Neural cell (in vitro differentiated cells): ENCODE measurements around the gene ITGA3. TPM values are rescaled to one million over a fixed set of nuclear protein-coding genes. Genes with fewer than 3 reads are reported as not detected.

Experiments
- H2AFZ ChIP-seq: fragments of 200-600, 300-800 bp; sonication (generic), shearing (Covaris generic); 2 replicates; pipeline ENCODE4 v1.6.0; 2014; ENCODE audit warnings: low read depth, mild to moderate bottlenecking, antibody characterized with exemption, low read length, moderate library complexity
- H3F3A ChIP-seq: fragments of 200-600 bp; shearing (Covaris generic); 2 replicates; pipeline ENCODE4 v1.6.1; 2016; ENCODE audit warnings: mild to moderate bottlenecking, moderate library complexity, mixed read lengths, antibody characterized with exemption, low read length; ENCODE audit not compliant: insufficient read depth, poor library complexity, severe bottlenecking
- H3K27ac ChIP-seq: fragments of 200-600, 300-800 bp; sonication (generic), shearing (Covaris generic); 2 replicates; pipeline ENCODE4 v1.5.1; 2014; ENCODE audit warnings: mild to moderate bottlenecking, low read length, moderate library complexity
- H3K27me3 ChIP-seq: fragments of 300-800, 200-600 bp; sonication (generic), shearing (Covaris generic); 2 replicates; pipeline ENCODE4 v1.6.0; 2014; ENCODE audit warnings: mild to moderate bottlenecking, low read depth, low read length, moderate library complexity; ENCODE audit not compliant: insufficient read depth
- H3K36me3 ChIP-seq: fragments of 300-800, 200-600 bp; sonication (generic), shearing (Covaris generic); 2 replicates; pipeline ENCODE4 v1.5.1; 2014; ENCODE audit warnings: mild to moderate bottlenecking, antibody characterized with exemption, low read length, moderate library complexity; ENCODE audit not compliant: insufficient read depth
- H3K4me2 ChIP-seq: fragments of 300-800, 200-600 bp; sonication (generic), shearing (Covaris generic); 2 replicates; pipeline ENCODE4 v1.6.0; 2014; ENCODE audit warnings: mild to moderate bottlenecking, low read length
- H3K4me3 ChIP-seq: fragments of 300-800, 200-600 bp; sonication (generic), shearing (Covaris generic); 2 replicates; pipeline ENCODE4 v1.5.1; 2014; ENCODE audit warnings: mild to moderate bottlenecking, low read length, moderate library complexity
- H3K79me2 ChIP-seq: fragments of 200-600 bp; shearing (Covaris generic); replicated peaks from 2 replicates; pipeline ENCODE4 v1.6.0; 2014; ENCODE audit warnings: mild to moderate bottlenecking, low read length, moderate library complexity; ENCODE audit not compliant: insufficient read depth
- H3K9ac ChIP-seq: fragments of 300-800, 200-600 bp; sonication (generic), shearing (Covaris generic); 2 replicates; pipeline ENCODE4 v1.6.1; 2016; ENCODE audit warnings: mild to moderate bottlenecking, low read length, mixed read lengths
- H3K9me2 ChIP-seq: fragments of 200-600 bp; shearing (Covaris generic); 2 replicates; pipeline ENCODE4 v1.6.1; 2016; ENCODE audit warnings: mild to moderate bottlenecking, low read length, mixed read lengths; ENCODE audit not compliant: insufficient read depth
- H3K9me3 ChIP-seq: fragments of 200-600, 300-800 bp; sonication (generic), shearing (Covaris generic); 2 replicates; pipeline ENCODE4 v1.6.1; 2016; ENCODE audit warnings: mild to moderate bottlenecking, mixed run types, low read length, moderate library complexity, mixed read lengths
- H4K20me1 ChIP-seq: fragments of 200-600 bp; shearing (Covaris generic); 2 replicates; pipeline ENCODE4 v1.6.1; 2016; ENCODE audit warnings: mild to moderate bottlenecking, mixed run types; ENCODE audit not compliant: insufficient read depth
- EP300 ChIP-seq: fragments of 450-650 bp; conservative IDR thresholded peaks from 2 replicates; pipeline ENCODE4 v1.6.1; 2014; ENCODE audit warnings: antibody characterized with exemption, mild to moderate bottlenecking, moderate library complexity; ENCODE audit not compliant: poor library complexity, severe bottlenecking
- EZH2 ChIP-seq: fragments of 200-600, 300-800 bp; shearing (Covaris generic), sonication (generic); IDR thresholded peaks from 2 replicates; pipeline ENCODE4 v1.6.1; 2014; ENCODE audit warnings: antibody characterized with exemption, low read length, borderline replicate concordance, mild to moderate bottlenecking; ENCODE audit not compliant: insufficient read depth, poor library complexity, severe bottlenecking
- MXI1 ChIP-seq: fragments of 450-650 bp; conservative IDR thresholded peaks from 2 replicates; pipeline ENCODE4 v1.6.1; 2014; ENCODE audit warnings: antibody characterized with exemption, mild to moderate bottlenecking; ENCODE audit not compliant: poor library complexity, severe bottlenecking
- POLR2AphosphoS5 ChIP-seq: IDR thresholded peaks from 2 replicates; pipeline ENCODE4 v1.6.1; 2012
- RAD21 ChIP-seq: fragments of 450-650 bp; conservative IDR thresholded peaks from 2 replicates; pipeline ENCODE4 v1.6.1; 2014; ENCODE audit warnings: antibody characterized with exemption, mild to moderate bottlenecking, moderate library complexity
- SMC3 ChIP-seq: fragments of 450-650 bp; conservative IDR thresholded peaks from 2 replicates; pipeline ENCODE4 v1.6.1; 2014; ENCODE audit warnings: antibody characterized with exemption, mild to moderate bottlenecking, moderate library complexity; ENCODE audit not compliant: poor library complexity
- TAF1 ChIP-seq: IDR thresholded peaks from 2 replicates; pipeline ENCODE4 v1.6.1; 2012; ENCODE audit warnings: low read depth
- polyA plus RNA-seq: library from polyadenylated mRNA; depleted of rRNA; stranded (reverse); fragments of >200 nt; gene quantifications from 2 replicates; pipeline ENCODE4 v1.2.3, GENCODE V29; 2014
- TF ChIP-seq, protein P1 (sequence below): fragments of 450-650 bp; IDR thresholded peaks from 2 replicates; pipeline ENCODE4 v1.5.1; 2014; ENCODE audit warnings: antibody characterized with exemption, mild to moderate bottlenecking, moderate library complexity; ENCODE audit not compliant: poor library complexity, severe bottlenecking
- TF ChIP-seq, protein P2 (sequence below): IDR thresholded peaks from 2 replicates; pipeline ENCODE4 v1.6.1; 2012; ENCODE audit warnings: borderline replicate concordance

ITGA3 gene
- polyA plus RNA-seq, 1 donor from 2014 or later: 33.0 TPM

DNA sequence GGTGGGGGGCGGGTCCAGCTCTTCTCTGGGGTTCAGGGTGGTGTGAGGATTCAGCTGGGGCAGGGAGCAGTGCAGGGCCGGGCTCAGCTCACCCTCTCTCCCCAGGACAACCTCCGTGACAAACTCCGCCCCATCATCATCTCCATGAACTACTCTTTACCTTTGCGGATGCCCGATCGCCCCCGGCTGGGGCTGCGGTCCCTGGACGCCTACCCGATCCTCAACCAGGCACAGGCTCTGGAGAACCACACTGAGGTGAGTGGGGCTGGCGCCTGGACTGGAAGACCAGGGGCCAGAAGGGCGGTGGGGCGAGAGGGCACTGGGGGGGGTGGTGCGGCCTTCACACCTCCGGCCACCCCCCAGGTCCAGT lies 20.3 kb downstream of the ITGA3 start:
- no peak overlapping the region for H3K9ac ChIP-seq
- H3K4me3 ChIP-seq: no peak overlapping the region
- no peak overlapping the region for H3K27ac ChIP-seq
- H3K27me3 ChIP-seq: no peaks in the 10 kb centered on the region
- no peaks in the 10 kb centered on the region for H3F3A ChIP-seq
- H3K9me3 ChIP-seq: no peaks in the 10 kb centered on the region
- no peak for TF ChIP-seq MXI1
- no peak for TF ChIP-seq POLR2AphosphoS5
- TF ChIP-seq TAF1: no peak
- TF ChIP-seq SMC3: no peak
- no peak for TF ChIP-seq RAD21
- TF ChIP-seq, protein P1, sequence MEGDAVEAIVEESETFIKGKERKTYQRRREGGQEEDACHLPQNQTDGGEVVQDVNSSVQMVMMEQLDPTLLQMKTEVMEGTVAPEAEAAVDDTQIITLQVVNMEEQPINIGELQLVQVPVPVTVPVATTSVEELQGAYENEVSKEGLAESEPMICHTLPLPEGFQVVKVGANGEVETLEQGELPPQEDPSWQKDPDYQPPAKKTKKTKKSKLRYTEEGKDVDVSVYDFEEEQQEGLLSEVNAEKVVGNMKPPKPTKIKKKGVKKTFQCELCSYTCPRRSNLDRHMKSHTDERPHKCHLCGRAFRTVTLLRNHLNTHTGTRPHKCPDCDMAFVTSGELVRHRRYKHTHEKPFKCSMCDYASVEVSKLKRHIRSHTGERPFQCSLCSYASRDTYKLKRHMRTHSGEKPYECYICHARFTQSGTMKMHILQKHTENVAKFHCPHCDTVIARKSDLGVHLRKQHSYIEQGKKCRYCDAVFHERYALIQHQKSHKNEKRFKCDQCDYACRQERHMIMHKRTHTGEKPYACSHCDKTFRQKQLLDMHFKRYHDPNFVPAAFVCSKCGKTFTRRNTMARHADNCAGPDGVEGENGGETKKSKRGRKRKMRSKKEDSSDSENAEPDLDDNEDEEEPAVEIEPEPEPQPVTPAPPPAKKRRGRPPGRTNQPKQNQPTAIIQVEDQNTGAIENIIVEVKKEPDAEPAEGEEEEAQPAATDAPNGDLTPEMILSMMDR: no peak
- TF ChIP-seq EP300: no peak
- no peak for TF ChIP-seq EZH2
- TF ChIP-seq, protein P2, sequence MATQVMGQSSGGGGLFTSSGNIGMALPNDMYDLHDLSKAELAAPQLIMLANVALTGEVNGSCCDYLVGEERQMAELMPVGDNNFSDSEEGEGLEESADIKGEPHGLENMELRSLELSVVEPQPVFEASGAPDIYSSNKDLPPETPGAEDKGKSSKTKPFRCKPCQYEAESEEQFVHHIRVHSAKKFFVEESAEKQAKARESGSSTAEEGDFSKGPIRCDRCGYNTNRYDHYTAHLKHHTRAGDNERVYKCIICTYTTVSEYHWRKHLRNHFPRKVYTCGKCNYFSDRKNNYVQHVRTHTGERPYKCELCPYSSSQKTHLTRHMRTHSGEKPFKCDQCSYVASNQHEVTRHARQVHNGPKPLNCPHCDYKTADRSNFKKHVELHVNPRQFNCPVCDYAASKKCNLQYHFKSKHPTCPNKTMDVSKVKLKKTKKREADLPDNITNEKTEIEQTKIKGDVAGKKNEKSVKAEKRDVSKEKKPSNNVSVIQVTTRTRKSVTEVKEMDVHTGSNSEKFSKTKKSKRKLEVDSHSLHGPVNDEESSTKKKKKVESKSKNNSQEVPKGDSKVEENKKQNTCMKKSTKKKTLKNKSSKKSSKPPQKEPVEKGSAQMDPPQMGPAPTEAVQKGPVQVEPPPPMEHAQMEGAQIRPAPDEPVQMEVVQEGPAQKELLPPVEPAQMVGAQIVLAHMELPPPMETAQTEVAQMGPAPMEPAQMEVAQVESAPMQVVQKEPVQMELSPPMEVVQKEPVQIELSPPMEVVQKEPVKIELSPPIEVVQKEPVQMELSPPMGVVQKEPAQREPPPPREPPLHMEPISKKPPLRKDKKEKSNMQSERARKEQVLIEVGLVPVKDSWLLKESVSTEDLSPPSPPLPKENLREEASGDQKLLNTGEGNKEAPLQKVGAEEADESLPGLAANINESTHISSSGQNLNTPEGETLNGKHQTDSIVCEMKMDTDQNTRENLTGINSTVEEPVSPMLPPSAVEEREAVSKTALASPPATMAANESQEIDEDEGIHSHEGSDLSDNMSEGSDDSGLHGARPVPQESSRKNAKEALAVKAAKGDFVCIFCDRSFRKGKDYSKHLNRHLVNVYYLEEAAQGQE: no peak
- no peaks in the 10 kb centered on the region for H3K9me2 ChIP-seq
- no peak overlapping the region for H2AFZ ChIP-seq
- H3K36me3 ChIP-seq: no peaks in the 10 kb centered on the region
- no peak overlapping the region for H3K4me2 ChIP-seq
- H3K79me2 ChIP-seq: no peaks in the 10 kb centered on the region
- H4K20me1 ChIP-seq: no peaks in the 10 kb centered on the region

DNA sequence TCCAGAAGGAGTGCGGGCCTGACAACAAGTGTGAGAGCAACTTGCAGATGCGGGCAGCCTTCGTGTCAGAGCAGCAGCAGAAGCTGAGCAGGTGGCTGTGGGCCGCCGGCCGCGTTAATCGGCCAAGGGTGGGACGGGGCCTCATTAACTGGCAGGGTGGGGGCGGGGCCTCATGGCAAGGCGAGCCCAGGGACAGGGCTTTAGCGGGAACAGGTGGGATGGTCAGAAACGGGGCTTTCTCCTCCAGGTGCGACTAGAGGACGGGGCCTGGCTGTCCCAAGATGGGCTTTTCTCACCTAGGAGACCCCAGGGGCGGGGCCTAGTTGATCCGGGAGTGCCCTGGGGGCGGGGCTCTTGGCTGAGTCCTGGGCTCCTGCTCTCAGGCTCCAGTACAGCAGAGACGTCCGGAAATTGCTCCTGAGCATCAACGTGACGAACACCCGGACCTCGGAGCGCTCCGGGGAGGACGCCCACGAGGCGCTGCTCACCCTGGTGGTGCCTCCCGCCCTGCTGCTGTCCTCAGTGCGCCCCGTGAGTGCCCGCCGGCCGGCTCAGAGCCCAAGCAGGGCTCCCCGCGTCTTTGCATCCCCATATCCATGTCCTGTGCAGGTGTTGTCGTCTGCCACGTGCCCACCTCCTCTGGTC lies 20.8 kb downstream of the ITGA3 start:
- H3K27ac ChIP-seq: no peak overlapping the region
- H3K4me2 ChIP-seq: no peak overlapping the region
- no peak overlapping the region for H2AFZ ChIP-seq
- no peaks in the 10 kb centered on the region for H3K36me3 ChIP-seq
- H3K9ac ChIP-seq: no peak overlapping the region
- H3K9me2 ChIP-seq: no peaks in the 10 kb centered on the region
- no peaks in the 10 kb centered on the region for H4K20me1 ChIP-seq
- H3K9me3 ChIP-seq: no peaks in the 10 kb centered on the region
- H3K4me3 ChIP-seq: no peak overlapping the region
- TF ChIP-seq, protein P1: no peak
- TF ChIP-seq MXI1 (no peak), SMC3 (no peak), POLR2AphosphoS5 (no peak), TAF1 (no peak), RAD21 (no peak), EZH2 (no peak), EP300 (no peak)
- TF ChIP-seq, protein P2: no peak
- H3K79me2 ChIP-seq: no peaks in the 10 kb centered on the region
- H3F3A ChIP-seq: no peaks in the 10 kb centered on the region
- no peaks in the 10 kb centered on the region for H3K27me3 ChIP-seq
